AG09309 (cell line): ENCODE measurements around the gene DDAH1.

Experiments
- DNase-seq: peaks from one replicate; pipeline ENCODE4 v3.0.0-alpha.2; 2010; ENCODE audit warnings: low read depth
- H3K4me3 ChIP-seq: 2 replicates; pipeline ENCODE4 v1.5.1; 2011; ENCODE audit warnings: mild to moderate bottlenecking, low read depth, low read length, moderate library complexity; ENCODE audit not compliant: control insufficient read depth
- CTCF ChIP-seq: IDR thresholded peaks from 2 replicates; pipeline ENCODE4 v1.5.1; 2011; ENCODE audit warnings: mild to moderate bottlenecking, low read depth, low read length, inconsistent platforms; ENCODE audit not compliant: insufficient read depth, control insufficient read depth; ENCODE audit errors: missing control alignments

The DDAH1 gene

GRCh38 chr1:85313888-85314696, 150.9 kb downstream of the DDAH1 start:
- no peak overlapping the region for H3K4me3 ChIP-seq
- peak; percentile 91 for DNase-seq
- TF ChIP-seq CTCF = no peak

- no peak for TF ChIP-seq CTCF
- DNase-seq = no peak
- no peak overlapping the region for H3K4me3 ChIP-seq
These were observed 153.1 kb downstream of the DDAH1 start for GRCh38 chr1:85311818-85312217.

- no peak overlapping the region for H3K4me3 ChIP-seq
- no peak for DNase-seq
- no peak for TF ChIP-seq CTCF
These were observed 156.1 kb downstream of the DDAH1 start for GRCh38 chr1:85308833-85309350.

GRCh38 chr1:85307987-85308832, 156.7 kb downstream of the DDAH1 start:
- no peak for DNase-seq
- TF ChIP-seq CTCF = peak; percentile 99
- no peak overlapping the region for H3K4me3 ChIP-seq

- no peak for DNase-seq
- H3K4me3 ChIP-seq = no peak overlapping the region
- no peak for TF ChIP-seq CTCF
These were observed 158.7 kb downstream of the DDAH1 start for GRCh38 chr1:85306236-85306635.

- no peak overlapping the region for H3K4me3 ChIP-seq
- TF ChIP-seq CTCF = no peak
- no peak for DNase-seq
These were observed 161.4 kb downstream of the DDAH1 start for GRCh38 chr1:85303440-85304162.
